ENCODE measurements around the gene IL17F. TPM values are rescaled to one million over a fixed set of nuclear protein-coding genes. Genes with fewer than 3 reads are reported as not detected.

Gene IL17F
- not detected for total RNA-seq

- ATAC-seq (no peak), DNase-seq (no peak)
- Mint-ChIP-seq H3K36me3 (peaks cover 2% of the 10 kb centered on the region), H3K4me1 (no peaks in the 10 kb centered on the region), H3K27ac (no peak within 1 kb of the TSS), H3K9me3 (ENCODE audit: low read depth) (no peaks in the 10 kb centered on the region), H3K4me3 (no peak within 1 kb of the TSS), H3K27me3 (peaks cover 74% of the 10 kb centered on the region)
- CTCF ChIA-PET = no interaction called here
Measured at GRCh38 chr6:52244400-52244799, at the start of gene IL17F. TSS of gene IL17F (minus strand) at chr6:52244500. CDS start at chr6:52244429, 71 bp downstream.

GRCh38 chr6:52293067-52293466, 48.8 kb upstream of the IL17F start:
- H3K4me3 Mint-ChIP-seq = no peak overlapping the region
- CTCF ChIA-PET = interaction anchor here (1.2 to 3.1 kb wide), 5 partner anchors 9 to 107 kb away, joined by 3 to 11 read pairs (median 4); no protein-coding TSS in a partner anchor
- DNase-seq (no peak), ATAC-seq (no peak)
- no peak overlapping the region for H3K27ac Mint-ChIP-seq
- peaks cover 22% of the 10 kb centered on the region for H3K4me1 Mint-ChIP-seq
- no peaks in the 10 kb centered on the region for H3K9me3 Mint-ChIP-seq (ENCODE audit: low read depth)
- peaks cover 5% of the 10 kb centered on the region for H3K36me3 Mint-ChIP-seq
- H3K27me3 Mint-ChIP-seq = no peaks in the 10 kb centered on the region

GRCh38 chr6:52288841-52289240, 44.5 kb upstream of the IL17F start:
- no peak overlapping the region for H3K4me3 Mint-ChIP-seq
- H3K36me3 Mint-ChIP-seq = no peaks in the 10 kb centered on the region
- CTCF ChIA-PET = interaction anchor here (1.5 to 7.5 kb wide), 5 partner anchors 14 to 119 kb away, joined by 3 to 71 read pairs (median 6); partner anchors contain the start of gene PAQR8
- no peaks in the 10 kb centered on the region for H3K27me3 Mint-ChIP-seq
- H3K9me3 Mint-ChIP-seq (ENCODE audit: low read depth) = no peaks in the 10 kb centered on the region
- ATAC-seq (no peak), DNase-seq (no peak)
- H3K4me1 Mint-ChIP-seq = peaks cover 20% of the 10 kb centered on the region
- no peak overlapping the region for H3K27ac Mint-ChIP-seq

- Mint-ChIP-seq H3K4me1 (peaks cover 24% of the 10 kb centered on the region), H3K27me3 (no peaks in the 10 kb centered on the region), H3K27ac (no peak overlapping the region), H3K4me3 (no peak overlapping the region), H3K36me3 (peaks cover 4% of the 10 kb centered on the region), H3K9me3 (ENCODE audit: low read depth) (no peaks in the 10 kb centered on the region)
- ATAC-seq = no peak
- CTCF ChIA-PET = interaction anchor here (1.5 to 7.5 kb wide), 4 partner anchors 15 to 119 kb away, joined by 3 to 71 read pairs (median 6); partner anchors contain the start of gene PAQR8
- no peak for DNase-seq
Measured at GRCh38 chr6:52288216-52288615, 43.9 kb upstream of the IL17F start.

GRCh38 chr6:52286798-52287432, 42.6 kb upstream of the IL17F start:
- Mint-ChIP-seq H3K9me3 (ENCODE audit: low read depth) (no peaks in the 10 kb centered on the region), H3K27ac (peak overlapping the region; percentile 38), H3K36me3 (peaks cover 16% of the 10 kb centered on the region), H3K27me3 (no peaks in the 10 kb centered on the region), H3K4me1 (peaks cover 37% of the 10 kb centered on the region), H3K4me3 (peak overlapping the region; percentile 34)
- DNase-seq (peak; percentile 86), ATAC-seq (no peak)
- CTCF ChIA-PET = interaction anchor here (0.9 to 7.5 kb wide), 14 partner anchors 8 to 365 kb away, joined by 3 to 132 read pairs (median 8); partner anchors contain the start of gene PAQR8

- Mint-ChIP-seq H3K36me3 (peaks cover 30% of the 10 kb centered on the region), H3K27ac (no peak overlapping the region), H3K9me3 (ENCODE audit: low read depth) (no peaks in the 10 kb centered on the region), H3K27me3 (no peaks in the 10 kb centered on the region), H3K4me1 (peaks cover 49% of the 10 kb centered on the region), H3K4me3 (no peak overlapping the region)
- peak; percentile 18 for ATAC-seq
- DNase-seq = no peak
- CTCF ChIA-PET = interaction anchor here (0.8 to 7.5 kb wide), 26 partner anchors 11 to 367 kb away, joined by 3 to 132 read pairs (median 4); partner anchors contain the start of genes EFHC1 and PAQR8
Measured at GRCh38 chr6:52285177-52286068, 41.1 kb upstream of the IL17F start.

GRCh38 chr6:52284460-52285176, 40.3 kb upstream of the IL17F start, which contains the start of gene MCM3:
TSS of gene MCM3 (minus strand) at chr6:52284742. CDS start at chr6:52284674, 68 bp downstream.
- Mint-ChIP-seq H3K4me1 (peaks cover 54% of the 10 kb centered on the region), H3K27me3 (no peaks in the 10 kb centered on the region), H3K4me3 (no peak within 1 kb of the TSS), H3K27ac (peak within 1 kb of the TSS; percentile 42), H3K36me3 (peaks cover 37% of the 10 kb centered on the region), H3K9me3 (ENCODE audit: low read depth) (no peaks in the 10 kb centered on the region)
- CTCF ChIA-PET = interaction anchor here (0.9 to 7.5 kb wide), 23 partner anchors 11 to 135 kb away, joined by 3 to 132 read pairs (median 4); partner anchors contain the start of genes EFHC1 and PAQR8
- DNase-seq (peak; percentile 99), ATAC-seq (peak; percentile 97)

GRCh38 chr6:52284131-52284459, 39.8 kb upstream of the IL17F start:
- DNase-seq = peak; percentile 68
- Mint-ChIP-seq H3K4me3 (no peak overlapping the region), H3K9me3 (ENCODE audit: low read depth) (no peaks in the 10 kb centered on the region), H3K27ac (no peak overlapping the region), H3K4me1 (peaks cover 58% of the 10 kb centered on the region), H3K27me3 (no peaks in the 10 kb centered on the region), H3K36me3 (peaks cover 41% of the 10 kb centered on the region)
- no peak for ATAC-seq
- CTCF ChIA-PET = interaction anchor here (0.9 to 7.5 kb wide), 13 partner anchors 19 to 381 kb away, joined by 3 to 132 read pairs (median 8); partner anchors contain the start of genes EFHC1 and PAQR8

- ATAC-seq = no peak
- peaks cover 66% of the 10 kb centered on the region for H3K4me1 Mint-ChIP-seq
- CTCF ChIA-PET = interaction anchor here (0.6 to 7.5 kb wide), 11 partner anchors 10 to 382 kb away, joined by 3 to 132 read pairs (median 4); partner anchors contain the start of gene PAQR8
- H3K4me3 Mint-ChIP-seq = no peak overlapping the region
- H3K9me3 Mint-ChIP-seq (ENCODE audit: low read depth) = no peaks in the 10 kb centered on the region
- DNase-seq = no peak
- no peaks in the 10 kb centered on the region for H3K27me3 Mint-ChIP-seq
- peak overlapping the region; percentile 42 for H3K27ac Mint-ChIP-seq
- peaks cover 50% of the 10 kb centered on the region for H3K36me3 Mint-ChIP-seq
Measured at GRCh38 chr6:52283111-52283510, 38.8 kb upstream of the IL17F start.

- Mint-ChIP-seq H3K27ac (no peak overlapping the region), H3K36me3 (peaks cover 72% of the 10 kb centered on the region), H3K4me3 (no peak overlapping the region), H3K4me1 (peaks cover 40% of the 10 kb centered on the region), H3K9me3 (ENCODE audit: low read depth) (no peaks in the 10 kb centered on the region), H3K27me3 (no peaks in the 10 kb centered on the region)
- ATAC-seq (no peak), DNase-seq (no peak)
- CTCF ChIA-PET = interaction anchor here (0.8 kb wide), 1 partner anchor 13 kb away, joined by 4 read pairs; no protein-coding TSS in a partner anchor
Measured at GRCh38 chr6:52276130-52276529, 31.8 kb upstream of the IL17F start.

- peaks cover 11% of the 10 kb centered on the region for H3K4me1 Mint-ChIP-seq
- H3K27me3 Mint-ChIP-seq = no peaks in the 10 kb centered on the region
- CTCF ChIA-PET = interaction anchor here (1.2 to 1.5 kb wide), 4 partner anchors 8 to 90 kb away, joined by 3 to 4 read pairs (median 4); partner anchors contain the start of gene PAQR8
- ATAC-seq (no peak), DNase-seq (no peak)
- H3K4me3 Mint-ChIP-seq = no peak overlapping the region
- peaks cover 70% of the 10 kb centered on the region for H3K36me3 Mint-ChIP-seq
- no peaks in the 10 kb centered on the region for H3K9me3 Mint-ChIP-seq (ENCODE audit: low read depth)
- H3K27ac Mint-ChIP-seq = no peak overlapping the region
Measured at GRCh38 chr6:52271852-52272460, 27.7 kb upstream of the IL17F start.

All from activated CD8-positive, alpha-beta memory T cell treated with anti-CD3 and anti-CD28 coated beads, Interleukin-2, amount 10 ng/mL, durations not matched to agents 7 days and 5 days (primary cell).